Measurements from ENCODE around the gene DIS3L2. TPM values are rescaled to one million over a fixed set of nuclear protein-coding genes. Genes with fewer than 3 reads are reported as not detected.

The DIS3L2 gene
- total RNA-seq, 1 experiment from 2014 or later: 28.5 TPM

DNA sequence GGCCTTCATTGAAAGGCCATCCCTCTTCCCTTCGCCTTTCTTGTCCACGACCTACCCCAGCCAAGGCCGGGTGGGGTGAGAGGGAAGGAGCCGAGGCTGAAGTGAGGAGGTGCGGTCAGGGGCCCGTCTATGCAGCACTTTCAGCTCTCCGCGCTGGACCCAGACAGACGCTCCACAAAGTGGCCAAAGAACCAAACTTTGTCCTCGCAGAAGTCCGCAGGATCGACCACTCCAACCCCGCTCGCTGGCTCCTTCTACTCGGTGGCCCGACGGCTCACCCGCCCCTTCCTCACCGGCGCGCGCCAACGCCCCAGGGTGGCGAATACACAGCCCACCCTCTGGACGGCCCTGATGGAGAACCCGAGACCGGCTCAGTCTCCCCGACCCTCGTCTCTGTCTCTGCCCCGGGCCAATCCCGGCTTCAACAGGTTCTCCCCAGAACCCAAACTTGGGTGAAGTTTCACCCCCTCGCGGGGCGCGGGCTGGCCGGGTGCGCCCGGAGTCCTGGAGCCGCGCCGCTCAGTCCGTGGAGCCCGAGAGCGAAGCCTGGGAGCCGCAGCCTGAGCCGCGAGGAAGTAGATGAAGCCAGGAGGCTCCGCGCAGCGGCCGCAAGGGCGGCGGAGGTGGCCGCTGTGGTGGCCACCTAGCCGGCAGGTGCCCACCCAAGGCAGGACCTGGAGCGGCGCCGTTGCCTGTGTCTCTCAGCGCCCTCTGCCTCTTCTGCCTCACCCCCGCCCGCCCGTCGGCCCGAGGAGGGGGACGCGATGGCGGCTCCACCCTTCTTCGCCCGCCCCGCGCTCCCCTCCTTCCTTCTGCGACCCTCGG is 390.4 kb downstream of the DIS3L2 start:
- TF ChIP-seq TP53 (CRISPR knock-in tag; IDR thresholded peaks at IDR 0.05) (no peak), E2F5 (CRISPR knock-in tag; IDR thresholded peaks at IDR 0.05) (peak; percentile 32; the same call in 1 of the 2 replicates), FOXP1 (CRISPR knock-in tag; IDR thresholded peaks at IDR 0.05; ENCODE audit: borderline replicate concordance) (no peak)
- Mint-ChIP-seq H3K36me3 (peaks cover 17% of the 10 kb centered on the region), H3K4me3 (peak overlapping the region; percentile 51), H3K9me3 (peaks cover 15% of the 10 kb centered on the region), H3K27ac (no peak overlapping the region), H3K4me1 (no peaks in the 10 kb centered on the region), H3K27me3 (ENCODE audit: low read depth) (peaks cover 79% of the 10 kb centered on the region)
- peak; percentile 37 for ATAC-seq
- ChIA-PET CTCF (interaction anchor here (0.9 to 3.1 kb wide), 13 partner anchors 12 to 426 kb away, joined by 3 to 29 read pairs (median 4); partner anchors contain the start of gene NPPC), POLR2A (no interaction called here)
- peak; percentile 32 for DNase-seq (ENCODE audit: low spot score)

GRCh38 chr2:232352511-232353091 is 391.1 kb downstream of the DIS3L2 start:
- ChIA-PET CTCF (interaction anchor here (0.9 to 1.8 kb wide), 5 partner anchors 12 to 427 kb away, joined by 3 to 21 read pairs (median 4); partner anchors contain the start of gene NPPC), POLR2A (no interaction called here)
- no peak overlapping the region for H3K4me3 Mint-ChIP-seq
- DNase-seq (ENCODE audit: low spot score) (peak; percentile 39), ATAC-seq (no peak; the same call in 1 of the 2 replicates)
- peaks cover 15% of the 10 kb centered on the region for H3K9me3 Mint-ChIP-seq
- TF ChIP-seq, protein P1, sequence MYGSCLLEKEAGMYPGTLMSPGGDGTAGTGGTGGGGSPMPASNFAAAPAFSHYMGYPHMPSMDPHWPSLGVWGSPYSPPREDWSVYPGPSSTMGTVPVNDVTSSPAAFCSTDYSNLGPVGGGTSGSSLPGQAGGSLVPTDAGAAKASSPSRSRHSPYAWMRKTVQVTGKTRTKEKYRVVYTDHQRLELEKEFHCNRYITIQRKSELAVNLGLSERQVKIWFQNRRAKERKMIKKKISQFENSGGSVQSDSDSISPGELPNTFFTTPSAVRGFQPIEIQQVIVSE (CRISPR knock-in tag; IDR thresholded peaks at IDR 0.05; ENCODE audit: borderline replicate concordance): no peak
- TF ChIP-seq OVOL2 (CRISPR knock-in tag; IDR thresholded peaks at IDR 0.05; ENCODE audit: borderline replicate concordance): no peak
- TF ChIP-seq ZNF263 (CRISPR knock-in tag; IDR thresholded peaks at IDR 0.05; ENCODE audit: low read depth): peak; percentile 93
- TF ChIP-seq, protein P2, sequence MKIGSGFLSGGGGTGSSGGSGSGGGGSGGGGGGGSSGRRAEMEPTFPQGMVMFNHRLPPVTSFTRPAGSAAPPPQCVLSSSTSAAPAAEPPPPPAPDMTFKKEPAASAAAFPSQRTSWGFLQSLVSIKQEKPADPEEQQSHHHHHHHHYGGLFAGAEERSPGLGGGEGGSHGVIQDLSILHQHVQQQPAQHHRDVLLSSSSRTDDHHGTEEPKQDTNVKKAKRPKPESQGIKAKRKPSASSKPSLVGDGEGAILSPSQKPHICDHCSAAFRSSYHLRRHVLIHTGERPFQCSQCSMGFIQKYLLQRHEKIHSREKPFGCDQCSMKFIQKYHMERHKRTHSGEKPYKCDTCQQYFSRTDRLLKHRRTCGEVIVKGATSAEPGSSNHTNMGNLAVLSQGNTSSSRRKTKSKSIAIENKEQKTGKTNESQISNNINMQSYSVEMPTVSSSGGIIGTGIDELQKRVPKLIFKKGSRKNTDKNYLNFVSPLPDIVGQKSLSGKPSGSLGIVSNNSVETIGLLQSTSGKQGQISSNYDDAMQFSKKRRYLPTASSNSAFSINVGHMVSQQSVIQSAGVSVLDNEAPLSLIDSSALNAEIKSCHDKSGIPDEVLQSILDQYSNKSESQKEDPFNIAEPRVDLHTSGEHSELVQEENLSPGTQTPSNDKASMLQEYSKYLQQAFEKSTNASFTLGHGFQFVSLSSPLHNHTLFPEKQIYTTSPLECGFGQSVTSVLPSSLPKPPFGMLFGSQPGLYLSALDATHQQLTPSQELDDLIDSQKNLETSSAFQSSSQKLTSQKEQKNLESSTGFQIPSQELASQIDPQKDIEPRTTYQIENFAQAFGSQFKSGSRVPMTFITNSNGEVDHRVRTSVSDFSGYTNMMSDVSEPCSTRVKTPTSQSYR (CRISPR knock-in tag; IDR thresholded peaks at IDR 0.05): no peak
- H3K27ac Mint-ChIP-seq: no peak overlapping the region
- no peaks in the 10 kb centered on the region for H3K4me1 Mint-ChIP-seq
- peaks cover 17% of the 10 kb centered on the region for H3K36me3 Mint-ChIP-seq
- peaks cover 74% of the 10 kb centered on the region for H3K27me3 Mint-ChIP-seq (ENCODE audit: low read depth)

DNA sequence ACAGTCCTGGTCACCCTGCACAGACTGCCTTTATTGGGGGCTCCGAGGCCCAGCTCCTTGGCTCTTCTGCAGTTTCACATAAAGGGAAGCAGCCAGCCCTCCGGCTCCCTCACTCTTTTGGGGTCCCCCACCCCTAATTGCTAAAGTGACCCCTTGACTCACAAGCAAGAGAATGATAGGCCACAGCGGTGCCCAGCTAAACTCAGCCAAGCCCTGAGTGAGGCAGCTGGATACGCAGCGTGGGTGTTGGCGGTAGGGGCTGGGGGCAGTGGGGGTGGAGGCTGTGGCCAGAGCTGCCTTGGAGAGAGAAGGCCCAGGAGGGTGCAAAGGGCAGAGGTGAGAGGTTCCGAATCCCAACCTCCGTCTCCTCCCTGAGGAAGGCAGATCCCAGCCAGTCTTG is 391.6 kb downstream of the DIS3L2 start:
- ChIA-PET CTCF (interaction anchor here (0.6 to 1.8 kb wide), 6 partner anchors 11 to 428 kb away, joined by 3 to 21 read pairs (median 4); partner anchors contain the start of gene NPPC), POLR2A (no interaction called here)
- Mint-ChIP-seq H3K9me3 (peaks cover 15% of the 10 kb centered on the region), H3K36me3 (peaks cover 17% of the 10 kb centered on the region), H3K4me3 (no peak overlapping the region), H3K4me1 (no peaks in the 10 kb centered on the region), H3K27ac (no peak overlapping the region), H3K27me3 (ENCODE audit: low read depth) (peaks cover 69% of the 10 kb centered on the region)
- ATAC-seq (no peak), DNase-seq (ENCODE audit: low spot score) (peak; percentile 10)
- TF ChIP-seq ATF2 (CRISPR knock-in tag; IDR thresholded peaks at IDR 0.05; ENCODE audit: borderline replicate concordance, low read depth) (no peak), IRF2 (CRISPR knock-in tag; IDR thresholded peaks at IDR 0.05; ENCODE audit: borderline replicate concordance, low read depth) (no peak), NFE2L1 (CRISPR knock-in tag; IDR thresholded peaks at IDR 0.05) (no peak), KAT7 (CRISPR knock-in tag; IDR thresholded peaks at IDR 0.05; ENCODE audit: borderline replicate concordance) (no peak), TEAD1 (CRISPR knock-in tag; IDR thresholded peaks at IDR 0.05) (no peak), JUN (CRISPR knock-in tag; IDR thresholded peaks at IDR 0.05) (no peak), SP1 (CRISPR knock-in tag; conservative IDR thresholded peaks at IDR 0.05) (no peak), MXD4 (CRISPR knock-in tag; IDR thresholded peaks at IDR 0.05; ENCODE audit: borderline replicate concordance) (no peak), AFF4 (CRISPR knock-in tag; IDR thresholded peaks at IDR 0.05; ENCODE audit: borderline replicate concordance) (no peak)
- TF ChIP-seq, protein P3, sequence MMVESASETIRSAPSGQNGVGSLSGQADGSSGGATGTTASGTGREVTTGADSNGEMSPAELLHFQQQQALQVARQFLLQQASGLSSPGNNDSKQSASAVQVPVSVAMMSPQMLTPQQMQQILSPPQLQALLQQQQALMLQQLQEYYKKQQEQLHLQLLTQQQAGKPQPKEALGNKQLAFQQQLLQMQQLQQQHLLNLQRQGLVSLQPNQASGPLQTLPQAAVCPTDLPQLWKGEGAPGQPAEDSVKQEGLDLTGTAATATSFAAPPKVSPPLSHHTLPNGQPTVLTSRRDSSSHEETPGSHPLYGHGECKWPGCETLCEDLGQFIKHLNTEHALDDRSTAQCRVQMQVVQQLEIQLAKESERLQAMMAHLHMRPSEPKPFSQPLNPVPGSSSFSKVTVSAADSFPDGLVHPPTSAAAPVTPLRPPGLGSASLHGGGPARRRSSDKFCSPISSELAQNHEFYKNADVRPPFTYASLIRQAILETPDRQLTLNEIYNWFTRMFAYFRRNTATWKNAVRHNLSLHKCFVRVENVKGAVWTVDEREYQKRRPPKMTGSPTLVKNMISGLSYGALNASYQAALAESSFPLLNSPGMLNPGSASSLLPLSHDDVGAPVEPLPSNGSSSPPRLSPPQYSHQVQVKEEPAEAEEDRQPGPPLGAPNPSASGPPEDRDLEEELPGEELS (CRISPR knock-in tag; IDR thresholded peaks at IDR 0.05): no peak

Data from WTC11 (cell line).